GM19099 (cell line): ENCODE measurements around the gene RPL29.

Experiments used
- POLR2A ChIP-seq: IDR thresholded peaks from 3 replicates; pipeline ENCODE4 v1.6.1; 2011; ENCODE audit warnings: low read depth; ENCODE audit not compliant: insufficient read length; ENCODE audit errors: extremely low read depth

RPL29 gene

DNA sequence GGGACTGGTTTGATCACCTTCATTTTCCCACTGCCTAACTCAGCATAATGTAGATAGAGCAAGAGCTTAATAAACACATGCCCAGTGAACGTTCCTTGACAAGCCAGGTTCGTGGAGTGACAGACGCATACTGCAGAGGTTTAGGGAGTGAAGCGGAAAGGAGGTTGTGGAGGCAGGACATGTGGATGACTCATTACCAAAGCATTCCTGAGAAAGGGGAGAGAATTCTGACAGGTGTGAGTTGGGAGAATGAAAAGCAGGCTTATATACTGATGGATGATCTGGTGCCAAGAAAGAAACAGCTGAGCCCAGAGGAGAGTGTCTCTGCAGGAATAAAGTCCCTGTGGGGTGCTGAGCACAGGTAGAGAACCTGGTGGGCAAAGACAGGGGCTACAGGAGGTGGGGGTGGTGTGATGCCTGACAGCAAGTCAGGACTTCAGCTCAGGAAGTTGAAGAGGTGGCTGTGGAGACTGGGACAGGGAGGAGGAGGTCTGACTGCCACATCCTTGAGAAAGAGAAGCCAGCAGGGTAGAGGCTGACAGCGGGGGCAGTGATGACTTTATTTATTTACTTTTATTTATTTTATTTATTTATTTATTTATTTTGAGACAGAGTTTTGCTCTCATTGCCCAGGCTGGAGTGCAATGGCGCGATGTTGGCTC is 2.4 kb upstream of the RPL29 start:
- TF ChIP-seq POLR2A = no peak

DNA sequence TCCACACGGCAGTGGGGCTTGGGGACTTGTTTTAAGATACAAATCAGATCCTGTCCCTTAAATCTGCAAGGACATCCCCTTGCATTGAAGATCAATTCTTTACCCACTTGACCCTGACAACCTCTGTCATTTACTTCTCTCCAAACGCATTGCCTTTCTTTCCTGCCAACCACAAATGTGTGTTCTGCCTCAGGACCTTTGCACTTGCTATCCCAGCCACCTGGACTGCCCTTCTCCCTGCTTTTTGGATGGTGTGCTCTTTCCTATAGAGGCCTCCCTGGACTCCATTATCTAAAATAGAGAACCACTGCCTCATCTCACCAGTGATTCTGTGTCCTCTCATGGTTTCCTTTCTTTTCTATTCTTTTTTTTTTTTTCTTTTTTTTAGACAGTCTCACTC is 1.5 kb upstream of the RPL29 start:
- TF ChIP-seq POLR2A = no peak

DNA sequence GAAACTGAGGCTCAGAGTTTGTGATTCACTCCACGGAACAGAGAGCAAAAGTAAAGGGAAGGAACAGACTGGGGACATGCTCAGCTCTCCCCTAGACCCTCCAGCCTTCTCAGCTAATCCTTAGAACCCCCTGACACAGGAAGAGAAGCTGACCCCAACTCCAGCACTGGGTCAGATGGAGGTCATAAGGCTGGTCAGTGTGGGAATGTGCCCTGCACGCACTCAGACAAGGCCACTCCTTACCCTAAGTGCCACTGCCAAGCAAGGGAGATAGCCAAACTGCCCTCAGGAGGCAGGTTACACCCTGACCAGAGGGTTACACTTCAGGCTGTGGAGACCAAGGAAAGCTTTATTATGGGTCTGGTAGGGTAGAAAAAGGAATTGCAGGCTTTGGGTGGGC is 1.2 kb downstream of the RPL29 start:
- no peak for TF ChIP-seq POLR2A

DNA sequence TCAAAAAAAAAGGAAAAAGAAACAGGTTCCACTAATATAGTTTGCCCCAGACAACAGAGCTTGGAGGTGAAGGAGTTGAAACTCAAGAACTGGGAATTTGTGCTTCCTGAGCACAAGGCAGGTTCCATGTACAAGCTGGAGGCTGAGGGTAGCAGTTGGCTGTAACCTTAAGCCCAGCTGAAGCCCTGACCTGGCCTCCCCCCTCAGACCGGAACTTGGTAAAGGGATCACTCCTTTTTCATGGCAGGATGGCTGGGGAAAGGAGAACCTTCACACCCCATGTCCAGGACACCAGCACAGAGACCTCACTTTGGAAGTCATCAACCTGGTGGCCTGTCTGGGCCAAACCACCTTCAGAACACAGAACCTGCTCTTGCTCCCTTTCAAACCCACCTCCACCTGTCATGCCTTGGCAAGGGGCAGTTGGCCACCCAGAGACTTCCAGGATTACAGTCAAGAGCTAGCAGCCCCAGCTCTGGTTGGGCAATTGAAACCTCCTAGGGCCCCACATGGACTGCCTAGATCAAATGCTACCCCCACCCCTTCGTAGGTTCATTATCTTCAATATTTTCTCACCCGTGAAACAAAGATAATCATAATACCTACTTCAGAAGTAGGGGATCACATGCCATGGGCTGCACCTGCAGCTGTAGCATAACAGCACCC is 3.5 kb downstream of the RPL29 start:
- TF ChIP-seq POLR2A = peak; percentile 54

DNA sequence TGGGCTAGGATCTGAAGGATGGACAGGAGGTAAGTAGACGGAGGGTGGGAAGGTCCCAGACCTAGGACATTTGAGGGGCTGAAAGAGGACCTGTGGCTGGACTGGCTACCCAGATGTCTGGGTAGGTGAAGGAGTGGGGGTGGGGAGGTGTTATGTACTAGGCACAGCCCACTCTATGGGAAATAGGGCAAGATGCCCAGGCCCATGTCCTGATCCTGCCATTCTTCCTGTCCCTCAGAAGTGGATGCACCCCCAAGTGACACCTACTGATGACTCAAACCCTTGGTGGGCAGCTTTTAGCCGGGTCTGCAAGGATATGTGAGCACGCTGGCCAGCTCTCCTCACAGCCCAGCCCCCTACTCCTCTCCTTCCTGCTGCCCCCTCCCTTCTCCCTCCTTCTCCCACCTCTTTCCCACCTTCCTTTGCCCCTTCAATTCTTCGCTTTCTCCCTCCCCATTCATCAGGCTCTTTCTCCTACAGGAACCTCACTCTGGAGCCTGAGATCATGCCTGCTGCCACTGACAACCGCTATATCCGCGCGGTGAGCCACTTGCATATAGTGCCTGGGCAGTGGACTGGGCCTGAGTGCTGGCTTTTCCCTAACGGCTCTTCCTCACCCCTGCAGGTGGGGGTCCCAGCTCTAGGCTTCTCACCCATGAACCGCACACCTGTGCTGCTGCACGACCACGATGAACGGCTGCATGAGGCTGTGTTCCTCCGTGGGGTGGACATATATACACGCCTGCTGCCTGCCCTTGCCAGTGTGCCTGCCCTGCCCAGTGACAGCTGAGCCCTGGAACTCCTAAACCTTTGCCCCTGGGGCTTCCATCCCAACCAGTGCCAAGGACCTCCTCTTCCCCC is 7.2 kb downstream of the RPL29 start:
- no peak for TF ChIP-seq POLR2A

DNA sequence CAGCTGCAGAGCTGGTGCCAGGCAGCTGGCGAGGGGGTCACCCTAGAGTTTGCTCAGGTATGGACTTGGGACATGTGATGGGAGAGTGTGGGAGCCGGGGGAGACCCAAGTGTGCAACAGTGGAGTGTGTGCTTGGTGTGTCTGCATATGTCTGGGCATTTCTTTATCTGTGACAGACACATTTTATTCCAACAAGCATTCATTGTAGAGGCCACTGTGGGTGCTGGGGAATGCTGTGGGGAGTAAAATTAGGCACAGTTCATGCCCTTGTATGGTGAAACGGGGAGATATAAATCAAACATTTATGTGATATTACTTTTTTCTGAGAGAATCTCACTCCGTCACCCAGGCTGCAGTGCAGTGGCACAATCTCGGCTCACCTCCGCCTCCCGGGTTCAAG is 8.1 kb downstream of the RPL29 start:
- TF ChIP-seq POLR2A = no peak

DNA sequence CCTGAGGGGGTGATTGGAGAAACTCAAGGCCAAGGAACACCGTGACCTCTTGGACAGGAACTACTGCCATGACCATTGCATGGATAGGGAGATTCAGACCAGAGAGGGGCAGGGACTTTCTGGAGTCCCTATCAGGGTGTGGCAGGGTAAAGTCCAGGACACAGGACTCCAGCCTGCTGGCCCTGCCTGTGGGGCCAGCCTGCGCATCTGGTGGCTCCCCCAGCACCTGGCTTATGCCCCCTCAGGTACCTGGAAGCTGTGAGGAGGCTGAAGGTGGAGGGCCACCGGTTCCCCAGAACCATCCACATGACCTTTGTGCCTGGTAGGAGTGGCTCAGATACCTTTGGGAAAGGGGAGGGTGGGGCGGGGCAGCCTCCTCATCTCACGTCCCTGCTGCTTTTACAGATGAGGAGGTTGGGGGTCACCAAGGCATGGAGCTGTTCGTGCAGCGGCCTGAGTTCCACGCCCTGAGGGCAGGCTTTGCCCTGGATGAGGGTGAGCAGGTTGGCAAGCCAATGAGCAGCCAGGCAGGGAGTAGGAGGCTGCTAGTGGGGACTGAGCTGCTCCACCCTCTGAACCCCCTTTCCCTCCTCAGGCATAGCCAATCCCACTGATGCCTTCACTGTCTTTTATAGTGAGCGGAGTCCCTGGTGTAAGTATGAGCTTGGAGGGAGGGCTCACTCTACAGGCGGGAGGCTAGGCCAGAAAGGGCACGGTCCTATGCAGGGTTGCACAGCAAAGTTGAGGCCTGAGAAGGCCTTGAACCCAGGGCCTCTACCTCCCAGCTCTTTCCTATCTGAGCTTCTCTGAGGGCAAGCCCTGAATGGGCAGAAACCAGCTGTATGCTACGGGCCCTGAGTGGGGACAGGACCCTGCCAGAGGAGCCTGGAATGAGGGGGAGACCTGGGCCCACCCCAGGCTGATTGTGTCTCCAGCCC is 9.4 kb downstream of the RPL29 start:
- no peak for TF ChIP-seq POLR2A

DNA sequence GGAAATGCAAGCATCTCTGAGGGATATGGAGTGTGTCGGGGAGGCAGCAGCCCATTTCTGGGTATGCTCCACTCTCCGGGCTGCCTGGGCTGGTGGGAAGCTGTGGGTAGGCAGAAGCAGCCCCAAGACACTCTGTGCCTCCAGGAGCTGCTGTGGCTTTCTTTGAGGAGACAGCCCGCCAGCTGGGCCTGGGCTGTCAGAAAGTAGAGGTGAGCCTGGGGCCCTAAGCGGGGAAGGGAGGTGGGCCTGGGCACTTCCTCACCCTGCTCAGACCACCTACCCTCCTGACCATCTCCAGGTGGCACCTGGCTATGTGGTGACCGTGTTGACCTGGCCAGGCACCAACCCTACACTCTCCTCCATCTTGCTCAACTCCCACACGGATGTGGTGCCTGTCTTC is 10.6 kb downstream of the RPL29 start:
- no peak for TF ChIP-seq POLR2A

DNA sequence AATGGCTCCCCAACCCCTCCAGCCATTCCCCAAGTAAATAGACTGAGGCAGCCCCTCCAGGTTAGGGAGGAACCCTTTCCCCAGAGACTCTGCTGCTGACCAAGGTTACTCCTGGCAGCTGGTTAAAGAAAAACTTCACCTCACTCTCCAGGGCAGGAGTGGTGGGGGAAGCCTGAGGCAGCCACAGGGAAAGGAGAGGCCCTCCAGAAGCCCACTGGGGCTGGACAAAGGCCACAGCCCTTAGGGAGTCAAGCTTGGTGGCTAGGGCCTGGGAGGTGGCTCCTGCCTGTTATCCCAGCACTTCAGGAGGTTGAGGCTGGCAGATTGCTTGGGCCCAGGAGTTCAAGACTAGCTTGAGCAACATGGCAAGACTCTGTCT is 11.4 kb downstream of the RPL29 start:
- no peak for TF ChIP-seq POLR2A

DNA sequence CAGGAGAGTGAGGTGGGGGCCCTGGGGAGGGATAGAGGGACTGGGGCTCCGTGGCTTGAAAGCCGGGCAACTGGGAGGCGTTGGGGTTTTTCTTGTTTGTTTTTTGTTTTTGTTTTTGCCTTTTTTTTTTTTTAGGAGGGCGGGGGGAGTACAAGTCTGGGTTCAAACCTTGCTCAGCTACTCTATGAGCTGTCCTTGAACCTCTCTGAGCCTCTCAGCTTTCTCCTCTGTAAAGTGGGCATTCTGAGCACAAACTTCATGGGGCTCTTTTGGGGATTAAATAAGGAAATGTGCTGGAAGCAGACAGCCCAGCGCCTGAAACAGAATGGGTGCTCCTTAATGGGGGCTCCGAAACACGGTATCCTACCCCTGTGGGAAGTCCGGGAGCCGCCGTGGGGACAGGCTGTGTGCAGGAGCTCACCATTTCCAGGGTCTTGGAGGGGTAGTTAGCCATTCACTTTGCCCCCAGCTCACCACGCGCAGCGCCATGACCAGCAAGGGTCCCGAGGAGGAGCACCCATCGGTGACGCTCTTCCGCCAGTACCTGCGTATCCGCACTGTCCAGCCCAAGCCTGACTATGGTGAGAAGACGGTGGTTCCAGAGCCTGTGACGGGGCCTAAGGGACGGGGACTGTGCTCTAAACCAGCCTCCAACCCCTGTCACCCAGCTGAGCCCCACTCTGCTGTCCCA is 12.0 kb downstream of the RPL29 start:
- no peak for TF ChIP-seq POLR2A

DNA sequence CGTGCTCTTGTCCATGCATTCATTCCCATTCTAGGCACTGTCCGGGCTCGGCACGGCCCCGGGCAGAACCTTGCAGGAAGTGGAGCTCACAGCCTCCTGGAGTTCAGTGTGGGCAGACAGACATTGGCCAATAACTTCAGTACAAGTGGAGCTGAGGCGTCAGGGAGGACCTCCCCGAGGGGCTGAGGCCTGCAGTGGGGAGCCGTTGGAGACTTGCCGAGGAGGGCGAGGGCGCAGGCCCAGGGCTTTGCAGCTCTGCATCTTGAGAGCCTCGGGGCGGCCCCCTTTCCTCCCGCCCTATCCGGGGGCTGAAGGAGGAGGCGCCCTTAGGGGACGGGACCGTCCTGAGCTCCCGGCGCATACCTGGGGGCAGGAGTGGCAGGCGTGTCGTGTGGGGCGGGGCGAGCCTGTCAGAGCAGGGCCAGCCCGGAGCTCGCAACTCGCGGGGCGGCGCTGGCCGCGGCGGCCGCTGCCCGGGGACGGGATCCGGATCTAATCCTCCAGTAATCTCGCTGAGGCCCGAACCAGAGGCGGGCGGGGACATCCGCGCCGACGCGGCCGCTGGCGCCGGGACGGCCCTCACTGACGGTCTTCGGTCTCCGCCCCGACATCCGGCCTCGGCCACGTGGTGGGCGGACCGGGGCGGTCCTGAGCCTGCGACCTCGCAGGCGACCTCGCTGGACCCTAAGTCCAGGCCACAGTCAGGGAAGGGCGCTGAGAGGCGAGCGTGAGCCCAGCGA is 12.7 kb downstream of the RPL29 start, which contains the start of gene ACY1:
Gene ACY1 (plus strand): TSS at position 698 of the 740 bp plus-strand sequence. CDS start 530 bp downstream, outside the sequence.
- TF ChIP-seq POLR2A = peak; percentile 73

DNA sequence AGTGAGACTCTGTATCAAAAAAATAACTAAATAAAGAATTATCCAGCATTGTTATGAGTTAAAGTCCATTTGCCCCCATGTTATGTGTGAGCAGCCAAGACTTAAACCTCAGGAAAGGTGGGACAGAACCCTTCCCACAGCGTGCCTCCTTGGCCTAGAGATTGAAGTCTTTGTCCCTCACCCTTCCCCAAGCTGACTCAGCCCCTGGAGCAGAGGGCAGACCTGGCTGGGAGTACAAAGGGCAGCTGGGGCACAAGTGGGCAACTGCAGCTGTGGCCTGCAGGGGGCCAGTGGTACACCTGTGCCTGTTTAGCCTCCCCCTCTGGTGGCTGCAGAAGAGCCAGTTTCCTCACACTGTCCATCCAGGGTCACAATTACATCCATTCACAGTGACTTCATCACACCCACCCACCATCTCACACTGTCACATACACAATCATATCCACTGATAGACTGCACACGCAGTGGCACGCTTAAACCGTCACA is 13.3 kb downstream of the RPL29 start:
- no peak for TF ChIP-seq POLR2A

DNA sequence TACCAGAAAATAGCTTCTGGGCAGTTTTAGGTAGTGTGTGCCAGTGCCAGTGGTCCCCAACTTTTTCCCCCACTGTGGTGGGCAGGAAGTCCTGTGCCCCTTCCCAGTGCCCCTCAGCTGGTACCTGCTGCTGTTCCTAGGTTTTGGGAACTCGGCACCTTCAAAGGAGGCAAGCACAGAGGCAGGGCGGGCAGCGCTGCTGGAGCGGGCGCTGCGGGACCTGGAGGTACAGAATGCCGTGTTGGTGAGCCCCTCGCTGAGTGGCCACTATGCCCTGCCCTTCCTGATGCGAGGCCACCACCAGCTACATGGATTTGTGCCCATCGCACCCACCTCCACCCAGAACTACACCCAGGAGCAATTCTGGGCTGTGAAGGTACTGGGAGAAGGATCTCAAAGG is 15.4 kb downstream of the RPL29 start:
- TF ChIP-seq POLR2A = no peak
